Stomach (tissue), 9 donors: Measurements from ENCODE around the gene CLASRP. TPM values are rescaled to one million over a fixed set of nuclear protein-coding genes. Genes with fewer than 3 reads are reported as not detected.
A peak's percentile ranks its signal among the peaks of the same experiment; 100 is the strongest.

ENCODE experiments used
- DNase-seq, 2 donors: peaks; one replicate each; pipeline versions ENCODE4 v3.0.0 to v3.0.0-alpha.2; 2013 to 2019
- H3K27ac ChIP-seq, 5 donors: fragments of 200-600 bp in 4 of 5; sonication (generic) in 4 of 5; one replicate each; pipeline ENCODE4 v1.5.1; 2013 to 2019; ENCODE audit warnings: mild to moderate bottlenecking in 1 of 5, moderate library complexity in 1 of 5
- H3K27me3 ChIP-seq, 3 donors: fragments of 200-600 bp; sonication (generic); one replicate each; pipeline ENCODE4 v1.5.1; 2017 to 2019; ENCODE audit warnings: mixed run types in 1 of 3
- H3K36me3 ChIP-seq, 4 donors: fragments of 200-600 bp; sonication (generic); 1 replicate in 3 of 4; 2 replicates in 1 of 4; pipeline ENCODE4 v1.5.1; 2016 to 2019
- H3K4me1 ChIP-seq, 4 donors: fragments of 200-600 bp; sonication (generic); one replicate each; pipeline ENCODE4 v1.5.1; 2016 to 2019
- H3K4me3 ChIP-seq, 4 donors: fragments of 200-600 bp; sonication (generic) in 3 of 4; one replicate each; pipeline ENCODE4 v1.5.1; 2016 to 2019; ENCODE audit warnings: mild to moderate bottlenecking in 1 of 4
- H3K9me3 ChIP-seq, 4 donors: fragments of 200-600 bp; sonication (generic); one replicate each; pipeline ENCODE4 v1.5.1; 2016 to 2019
- CTCF ChIP-seq, 7 experiments: fragments of 450-650 bp in 4 of 7; fragments of 200-600 bp in 3 of 7; sonication (generic) in 3 of 7; IDR thresholded peaks; one replicate each; pipeline ENCODE4 v1.5.1; 2016 to 2019; ENCODE audit warnings: antibody characterized with exemption in 7 of 7, control low read depth in 2 of 7, mild to moderate bottlenecking in 1 of 7
- EP300 ChIP-seq: sonication (generic); formaldehyde crosslinking; IDR thresholded peaks from one replicate; pipeline ENCODE4 v1.6.1; 2017; ENCODE audit warnings: antibody characterized with exemption
- POLR2A ChIP-seq, 4 donors: fragments of 450-650 bp; IDR thresholded peaks; one replicate each; pipeline ENCODE4 v1.6.1; 2016; ENCODE audit warnings: antibody characterized with exemption in 4 of 4, control low read depth in 2 of 4, mild to moderate bottlenecking in 1 of 4, moderate library complexity in 1 of 4
- POLR2AphosphoS5 ChIP-seq, 3 donors: sonication (generic); formaldehyde crosslinking; IDR thresholded peaks; one replicate each; pipeline ENCODE4 v1.6.1; 2016; ENCODE audit warnings: antibody characterized with exemption in 3 of 3
- WGBS, 5 donors: extraction: QIAGEN DNeasy Blood & Tissue Kit in 3 of 5; methylation state at CpG; one replicate each; pipeline versions ENCODE4 v1.1.5 to v1.1.7; 2013 to 2018; 5-methylcytosine and 5-hydroxymethylcytosine counted together
- intact Hi-C: fragments of 100-400 bp; cut with DNase I; formaldehyde crosslinking; loops from one replicate; pipeline ENCODE4 v1.15.1; 2023; ENCODE audit warnings: low total_unique reads
- polyA plus RNA-seq, 3 donors: library from polyadenylated mRNA; stranded (reverse); fragments of 200-250 nt; gene quantifications; one replicate each; pipeline ENCODE4 v1.2.3, GENCODE V29; 2013
- total RNA-seq, 5 donors: library from RNA; depleted of rRNA; stranded (reverse); fragments of >200 nt; gene quantifications; one replicate each; pipeline versions ENCODE4 v1.1.0 to v1.2.3, GENCODE V29; 2014 to 2016
- donor health status: healthy with polysubstance abuse.
- donor health status: Bipolar disorder and iron deficiency.
- donor health status: healthy.

CLASRP gene
- total and polyA plus RNA-seq, 8 donors: 27.0 to 491 (median 109) TPM

- DNase-seq: peak in 1 of 2 donors; percentile 78
- peaks cover 17 to 86% (median 60%) of the 10 kb centered on the region in 4 donors for H3K4me1 ChIP-seq
- intact Hi-C loops: no loop called here
- no peak overlapping the region for H3K4me3 ChIP-seq
- WGBS, 5 donors: 64 to 79% (median 71%) methylated on average over 21 to 34 of the region's 34 CpGs
- H3K9me3 ChIP-seq: no peaks in the 10 kb centered on the region
- no peak for TF ChIP-seq CTCF (IDR thresholded peaks at IDR 0.05)
- no peak for TF ChIP-seq EP300
- TF ChIP-seq POLR2A (IDR thresholded peaks at IDR 0.05): no peak
- no peak for TF ChIP-seq POLR2AphosphoS5 (IDR thresholded peaks at IDR 0.05)
- no peaks in the 10 kb centered on the region for H3K27me3 ChIP-seq
- peaks cover 44 to 56% (median 53%) of the 10 kb centered on the region in 4 donors for H3K36me3 ChIP-seq
- H3K27ac ChIP-seq: peak overlapping the region; percentile 55 to 66 (median 57)
Measured at GRCh38 chr19:45071969-45072790, 33.3 kb downstream of the CLASRP start.

GRCh38 chr19:45074744-45075300 is 36.0 kb downstream of the CLASRP start:
- H3K9me3 ChIP-seq: no peaks in the 10 kb centered on the region
- no peak for DNase-seq
- peaks cover 22 to 29% (median 27%) of the 10 kb centered on the region in 4 donors for H3K36me3 ChIP-seq
- WGBS, 5 donors: 41 to 80% (median 46%) methylated on average over 4 to 11 of the region's 11 CpGs
- H3K27me3 ChIP-seq: no peaks in the 10 kb centered on the region
- peak overlapping the region; percentile 71 to 91 (median 88) for H3K27ac ChIP-seq
- peak overlapping the region; percentile 52 to 81 (median 60) for H3K4me3 ChIP-seq
- TF ChIP-seq POLR2AphosphoS5 (IDR thresholded peaks at IDR 0.05) (no peak), EP300 (no peak)
- peaks cover 22 to 96% (median 65%) of the 10 kb centered on the region in 4 donors for H3K4me1 ChIP-seq
- intact Hi-C loops: no loop called here

GRCh38 chr19:45075301-45076028 is 36.6 kb downstream of the CLASRP start:
- no peaks in the 10 kb centered on the region for H3K9me3 ChIP-seq
- peak overlapping the region; percentile 88 to 91 (median 88) for H3K27ac ChIP-seq
- peak overlapping the region; percentile 52 to 81 (median 60) for H3K4me3 ChIP-seq
- peaks cover 28 to 96% (median 72%) of the 10 kb centered on the region in 4 donors for H3K4me1 ChIP-seq
- intact Hi-C loops: no loop called here
- peak in 2 of 3 donors; percentile 69 to 85 for TF ChIP-seq POLR2AphosphoS5 (IDR thresholded peaks at IDR 0.05)
- TF ChIP-seq CTCF (IDR thresholded peaks at IDR 0.05): no peak
- peak in 1 of 4 donors; percentile 59 for TF ChIP-seq POLR2A (IDR thresholded peaks at IDR 0.05)
- H3K36me3 ChIP-seq: peaks cover 15 to 23% (median 20%) of the 10 kb centered on the region in 4 donors
- no peaks in the 10 kb centered on the region for H3K27me3 ChIP-seq
- DNase-seq: peak; percentile 88 to 93
- 3 to 17% (median 4%) methylated on average over 9 to 26 of the region's 26 CpGs for WGBS, 5 donors

GRCh38 chr19:45076029-45076850 is 37.4 kb downstream of the CLASRP start, which contains the start of gene ZNF296:
ZNF296 (minus strand) TSS chr19:45076478; CDS start chr19:45076373, 105 bp downstream.
- peak within 1 kb of the TSS; percentile 88 to 91 (median 88) for H3K27ac ChIP-seq
- no peaks in the 10 kb centered on the region for H3K9me3 ChIP-seq
- no peak for TF ChIP-seq EP300
- no peak for TF ChIP-seq CTCF (IDR thresholded peaks at IDR 0.05)
- peak; percentile 35 to 88 (median 86) for TF ChIP-seq POLR2AphosphoS5 (IDR thresholded peaks at IDR 0.05)
- TF ChIP-seq POLR2A (IDR thresholded peaks at IDR 0.05): no peak
- H3K4me3 ChIP-seq: peak within 1 kb of the TSS; percentile 52 to 81 (median 60)
- peak; percentile 92 to 94 for DNase-seq
- intact Hi-C loops: no loop called here
- 1 to 2% (median 1%) methylated on average over 49 to 81 of the region's 81 CpGs for WGBS, 5 donors
- no peaks in the 10 kb centered on the region for H3K27me3 ChIP-seq
- H3K36me3 ChIP-seq: peaks cover 8 to 15% (median 14%) of the 10 kb centered on the region in 4 donors
- H3K4me1 ChIP-seq: peaks cover 32 to 96% (median 76%) of the 10 kb centered on the region in 4 donors
